Transverse colon (tissue), 4 donors: ENCODE results near the gene EEPD1. TPM values are rescaled to one million over a fixed set of nuclear protein-coding genes. Genes with fewer than 3 reads are reported as not detected.

Experiments
- DNase-seq: peaks from one replicate; pipeline ENCODE4 v3.0.0-alpha.2; 2019
- H3K27ac ChIP-seq, 4 donors: fragments of 200-600 bp; sonication (generic); 2 replicates each; pipeline ENCODE4 v1.5.1; 2016 to 2018; ENCODE audit warnings: inconsistent platforms in 4 of 4
- H3K27me3 ChIP-seq: fragments of 200-600 bp; sonication (generic); 2 replicates; pipeline ENCODE4 v1.5.1; 2017; ENCODE audit warnings: inconsistent platforms
- H3K36me3 ChIP-seq, 4 donors: fragments of 200-600 bp; sonication (generic); 2 replicates each; pipeline ENCODE4 v1.5.1; 2017 to 2019; ENCODE audit warnings: inconsistent platforms in 4 of 4
- H3K4me1 ChIP-seq, 4 donors: fragments of 200-600 bp; sonication (generic); 2 replicates each; pipeline ENCODE4 v1.5.1; 2017 to 2020; ENCODE audit warnings: inconsistent platforms in 4 of 4
- H3K4me3 ChIP-seq, 4 donors: fragments of 200-600 bp; sonication (generic); 1 replicate in 1 of 4; 2 replicates in 3 of 4; pipeline versions ENCODE4 v1.5.1 to v1.6.1; 2017 to 2019; ENCODE audit warnings: inconsistent platforms in 4 of 4
- H3K9me3 ChIP-seq, 2 donors: fragments of 200-600 bp; sonication (generic); 2 replicates each; pipeline ENCODE4 v1.5.1; 2017 to 2019; ENCODE audit warnings: inconsistent platforms in 2 of 2
- EP300 ChIP-seq: sonication (generic); formaldehyde crosslinking; IDR thresholded peaks from one replicate; pipeline ENCODE4 v1.6.1; 2017; ENCODE audit warnings: antibody characterized with exemption, low read depth
- POLR2A ChIP-seq: fragments of 450-650 bp; IDR thresholded peaks from one replicate; pipeline ENCODE4 v1.6.1; 2016; ENCODE audit warnings: antibody characterized with exemption, mild to moderate bottlenecking, moderate library complexity
- POLR2AphosphoS5 ChIP-seq, 3 donors: sonication (generic); formaldehyde crosslinking; IDR thresholded peaks; one replicate each; pipeline ENCODE4 v1.6.1; 2016; ENCODE audit warnings: antibody characterized with exemption in 3 of 3
- WGBS, 2 donors: methylation state at CpG; one replicate each; pipeline ENCODE4 v1.1.5; 2018; ENCODE audit warnings: low coverage in 1 of 2; 5-methylcytosine and 5-hydroxymethylcytosine counted together
- in situ Hi-C, 4 donors: fragments of 200-750 bp; cut with MboI; loops; one replicate each; pipeline versions ENCODE4 v1.15.0 to v1.15.1; 2017; ENCODE audit warnings: low sequenced_read_pairs in 3 of 4, low pct_ligation_motif_present in 1 of 4, low pct_unique_long_range_greater_than_20kb in 1 of 4
- intact Hi-C: fragments of 100-400 bp; cut with DNase I; formaldehyde crosslinking; loops from one replicate; pipeline ENCODE4 v1.15.1; 2023; ENCODE audit warnings: low total_unique reads
- total RNA-seq, 4 donors: library from RNA; depleted of rRNA; stranded (reverse); fragments of >200 nt; gene quantifications; one replicate each; pipeline ENCODE4 v1.1.0, GENCODE V29; 2016
- TF ChIP-seq, protein P1 (sequence below), 5 experiments: fragments of 200-600 bp in 3 of 5; fragments of 450-650 bp in 2 of 5; sonication (generic) in 3 of 5; IDR thresholded peaks; 1 replicate in 2 of 5; 2 replicates in 3 of 5; pipeline ENCODE4 v1.5.1; 2016 to 2017; ENCODE audit warnings: antibody characterized with exemption in 5 of 5, inconsistent platforms in 3 of 5, mild to moderate bottlenecking in 2 of 5, moderate library complexity in 1 of 5

The EEPD1 gene
- total RNA-seq, 4 donors from 2014 or later, result 16.2 to 36.2 (median 25.2) TPM

DNA sequence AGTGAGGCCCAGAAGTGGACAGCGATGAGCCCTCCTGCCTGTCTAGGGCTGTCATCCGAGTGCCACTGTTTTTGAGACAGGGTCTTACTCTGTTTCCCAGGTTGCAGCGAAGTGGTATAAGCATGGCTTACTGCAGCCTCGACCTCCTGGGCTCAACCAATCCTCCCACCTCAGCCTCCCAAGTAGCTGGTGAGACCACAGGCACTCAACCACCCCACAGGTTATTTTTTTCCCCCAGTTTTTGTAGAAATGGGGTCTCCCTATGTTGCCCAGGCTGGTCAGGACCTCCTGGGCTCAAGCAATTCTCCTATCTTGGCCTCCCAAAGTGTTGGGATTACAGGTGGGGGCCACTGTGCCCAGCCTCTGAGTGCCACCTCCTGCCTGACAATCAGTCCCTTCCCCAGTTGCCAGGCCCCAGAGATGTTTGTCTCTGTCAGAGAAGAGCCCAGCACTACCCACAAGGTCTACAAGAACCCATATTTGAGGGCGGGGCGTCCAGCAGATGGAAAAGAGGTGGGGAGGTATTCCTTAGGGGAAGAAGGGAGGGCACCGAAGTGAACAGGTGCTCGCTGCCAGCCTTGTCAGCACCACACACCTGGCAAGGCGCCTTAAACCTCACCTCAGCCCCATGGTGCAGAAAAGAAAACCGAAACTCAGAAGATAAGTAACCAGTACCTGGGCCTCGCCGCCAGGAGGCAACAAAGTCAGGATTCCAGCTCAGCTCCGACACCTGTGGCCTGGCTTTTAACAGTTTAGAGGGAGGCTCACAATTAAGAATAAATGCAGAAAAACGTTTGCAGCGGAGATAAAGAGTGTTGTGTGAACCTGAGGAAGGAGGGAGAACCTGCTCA, 159.2 kb downstream of the EEPD1 start:
- Histone ChIP-seq H3K4me1 (peaks cover 0 to 8% (median 3%) of the 10 kb centered on the region in 4 donors), H3K9me3 (no peaks in the 10 kb centered on the region), H3K36me3 (no peaks in the 10 kb centered on the region), H3K4me3 (peak overlapping the region in 1 of 4 donors; percentile 1), H3K27ac (peak overlapping the region in 1 of 4 donors; percentile 23), H3K27me3 (no peaks in the 10 kb centered on the region)
- TF ChIP-seq, protein P1, sequence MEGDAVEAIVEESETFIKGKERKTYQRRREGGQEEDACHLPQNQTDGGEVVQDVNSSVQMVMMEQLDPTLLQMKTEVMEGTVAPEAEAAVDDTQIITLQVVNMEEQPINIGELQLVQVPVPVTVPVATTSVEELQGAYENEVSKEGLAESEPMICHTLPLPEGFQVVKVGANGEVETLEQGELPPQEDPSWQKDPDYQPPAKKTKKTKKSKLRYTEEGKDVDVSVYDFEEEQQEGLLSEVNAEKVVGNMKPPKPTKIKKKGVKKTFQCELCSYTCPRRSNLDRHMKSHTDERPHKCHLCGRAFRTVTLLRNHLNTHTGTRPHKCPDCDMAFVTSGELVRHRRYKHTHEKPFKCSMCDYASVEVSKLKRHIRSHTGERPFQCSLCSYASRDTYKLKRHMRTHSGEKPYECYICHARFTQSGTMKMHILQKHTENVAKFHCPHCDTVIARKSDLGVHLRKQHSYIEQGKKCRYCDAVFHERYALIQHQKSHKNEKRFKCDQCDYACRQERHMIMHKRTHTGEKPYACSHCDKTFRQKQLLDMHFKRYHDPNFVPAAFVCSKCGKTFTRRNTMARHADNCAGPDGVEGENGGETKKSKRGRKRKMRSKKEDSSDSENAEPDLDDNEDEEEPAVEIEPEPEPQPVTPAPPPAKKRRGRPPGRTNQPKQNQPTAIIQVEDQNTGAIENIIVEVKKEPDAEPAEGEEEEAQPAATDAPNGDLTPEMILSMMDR (IDR thresholded peaks at IDR 0.05), result peak; percentile 26 to 74 (median 58)
- no peak for TF ChIP-seq POLR2A
- 20 to 52% methylated on average over 1 to 15 of the region's 15 CpGs for WGBS, 2 donors
- intact Hi-C loops (no loop called here), in situ Hi-C loops (loop anchor here in 3 of 4 donors (10.0 to 25.0 kb wide), 2 partner anchors 317 to 600 kb away; no protein-coding TSS in a partner anchor)
- peak; percentile 72 for DNase-seq

DNA sequence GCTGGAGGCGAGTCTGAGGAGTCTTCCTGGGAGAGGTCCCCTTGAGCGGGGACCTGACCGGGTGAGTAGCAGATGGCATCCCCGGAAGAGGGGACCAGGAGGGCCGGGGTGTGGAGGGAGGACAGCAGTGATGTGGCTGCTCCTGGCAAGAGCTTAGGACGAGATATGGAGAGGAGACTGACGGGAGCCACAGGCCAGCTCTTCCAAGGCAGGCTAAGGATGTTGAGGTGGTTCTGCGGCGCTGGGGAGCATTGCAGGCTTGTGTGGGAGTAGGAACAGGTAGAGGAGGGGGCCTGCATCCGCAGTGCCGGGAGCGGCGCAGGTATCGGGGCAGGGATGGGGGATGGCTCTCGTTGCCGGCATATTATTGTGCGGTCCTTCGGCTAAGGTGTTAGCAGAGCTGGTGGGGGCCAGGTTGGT, 159.9 kb downstream of the EEPD1 start:
- no peaks in the 10 kb centered on the region for H3K27me3 ChIP-seq
- H3K4me1 ChIP-seq, result peaks cover 0 to 8% (median 3%) of the 10 kb centered on the region in 4 donors
- peak overlapping the region in 1 of 4 donors; percentile 23 for H3K27ac ChIP-seq
- in situ Hi-C loops, result loop anchor here in 3 of 4 donors (10.0 to 25.0 kb wide), 2 partner anchors 318 to 601 kb away; no protein-coding TSS in a partner anchor
- TF ChIP-seq POLR2A (no peak), POLR2AphosphoS5 (IDR thresholded peaks at IDR 0.05) (no peak), EP300 (no peak)
- no peaks in the 10 kb centered on the region for H3K36me3 ChIP-seq
- no peak overlapping the region for H3K4me3 ChIP-seq
- DNase-seq, result no peak
- WGBS, 2 donors, result 86 to 92% methylated on average over 13 to 18 of the region's 18 CpGs
- H3K9me3 ChIP-seq, result no peaks in the 10 kb centered on the region
- intact Hi-C loops, result no loop called here

DNA sequence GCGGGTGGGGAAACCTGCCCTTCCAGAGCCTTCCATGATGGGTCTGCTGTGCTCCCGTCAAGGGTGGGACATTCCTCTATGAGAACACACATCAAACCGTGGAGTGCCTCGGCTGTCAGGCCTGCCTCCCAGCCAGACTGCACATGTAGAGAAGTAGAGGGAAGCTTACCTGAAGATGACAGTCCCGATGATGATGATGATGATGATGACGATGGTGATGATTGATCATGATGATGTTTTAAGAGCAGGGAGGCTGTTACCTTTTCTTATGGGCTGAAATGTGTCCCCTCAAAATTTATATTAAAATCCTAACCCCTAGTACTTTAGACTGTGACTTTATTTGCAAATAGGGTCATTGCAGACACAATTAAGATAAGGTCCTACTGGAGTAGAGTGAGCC, 160.6 kb downstream of the EEPD1 start:
- Histone ChIP-seq H3K9me3 (no peaks in the 10 kb centered on the region), H3K36me3 (no peaks in the 10 kb centered on the region), H3K27ac (no peak overlapping the region), H3K4me3 (no peak overlapping the region), H3K27me3 (no peaks in the 10 kb centered on the region), H3K4me1 (peaks cover 0 to 10% (median 4%) of the 10 kb centered on the region in 4 donors)
- WGBS, 2 donors, result 84 to 100% methylated on average over 2 to 6 of the region's 6 CpGs
- DNase-seq, result no peak
- TF ChIP-seq, protein P1 (IDR thresholded peaks at IDR 0.05), result no peak
- TF ChIP-seq POLR2A, result no peak
- in situ Hi-C loops, result loop anchor here in 3 of 4 donors (10.0 to 25.0 kb wide), 2 partner anchors 319 to 601 kb away; no protein-coding TSS in a partner anchor
- intact Hi-C loops, result no loop called here

DNA sequence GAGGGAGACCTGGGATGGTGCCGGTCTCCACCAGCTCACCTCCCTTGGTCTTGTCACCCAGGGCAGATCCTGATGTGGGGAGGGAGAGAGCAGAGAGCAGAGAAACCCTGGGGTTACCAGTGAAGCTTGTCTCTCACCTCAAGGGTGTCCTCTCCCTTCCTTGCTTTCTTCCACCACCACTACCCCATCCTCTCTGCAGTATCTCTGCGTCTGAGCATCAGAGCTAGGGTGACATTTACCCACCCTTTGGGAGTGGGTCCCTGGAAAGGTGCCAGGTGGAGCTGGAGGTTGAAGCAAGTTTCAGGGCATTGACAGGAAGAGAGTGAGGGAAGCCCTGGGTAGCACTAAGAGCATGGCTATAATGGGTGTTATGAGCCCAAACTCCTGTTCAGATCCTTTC, 161.4 kb downstream of the EEPD1 start:
- in situ Hi-C loops (loop anchor here in 3 of 4 donors (10.0 to 25.0 kb wide), 2 partner anchors 320 to 602 kb away; no protein-coding TSS in a partner anchor), intact Hi-C loops (no loop called here)
- no peak overlapping the region for H3K27ac ChIP-seq
- no peak for DNase-seq
- no peaks in the 10 kb centered on the region for H3K36me3 ChIP-seq
- peaks cover 0 to 14% (median 4%) of the 10 kb centered on the region in 4 donors for H3K4me1 ChIP-seq
- H3K4me3 ChIP-seq, result no peak overlapping the region
- H3K27me3 ChIP-seq, result no peaks in the 10 kb centered on the region
- no peak for TF ChIP-seq POLR2A
- TF ChIP-seq, protein P1 (IDR thresholded peaks at IDR 0.05), result no peak
- TF ChIP-seq POLR2AphosphoS5 (IDR thresholded peaks at IDR 0.05), result no peak
- no peak for TF ChIP-seq EP300
- no peaks in the 10 kb centered on the region for H3K9me3 ChIP-seq
- 88 to 96% methylated on average over 2 of the region's 2 CpGs for WGBS, 2 donors
